Measurements from ENCODE around the gene ERMP1. TPM values are rescaled to one million over a fixed set of nuclear protein-coding genes. Genes with fewer than 3 reads are reported as not detected.

The ERMP1 gene
- total RNA-seq, 1 donor from 2014 or later, result 7.3 TPM

DNA sequence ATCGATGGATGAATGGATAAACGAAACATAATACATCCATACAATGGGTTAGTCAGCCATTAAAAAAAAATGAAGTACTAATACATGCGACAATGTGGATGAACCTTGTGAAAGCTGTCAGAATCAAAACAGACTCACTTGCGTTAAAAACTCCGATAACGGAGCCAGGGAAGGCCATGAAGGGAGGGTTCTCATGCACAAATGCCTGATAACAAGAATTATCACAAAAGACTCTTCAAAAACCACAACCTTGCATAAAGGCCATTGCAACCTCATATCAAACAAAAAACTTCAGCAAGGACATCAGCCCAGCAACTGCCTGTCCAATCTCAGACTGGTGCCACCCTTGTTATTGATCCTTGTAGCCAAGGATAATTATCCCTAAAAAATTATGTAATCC is 13.7 kb downstream of the ERMP1 start:
- CTCF ChIA-PET, result no interaction called here
- ATAC-seq (ENCODE audit: low read depth), result no peak
- Mint-ChIP-seq H3K4me3 (no peak overlapping the region), H3K4me1 (no peaks in the 10 kb centered on the region), H3K27me3 (no peaks in the 10 kb centered on the region), H3K36me3 (ENCODE audit: low read depth) (peaks cover 43% of the 10 kb centered on the region), H3K9me3 (no peaks in the 10 kb centered on the region), H3K27ac (no peak overlapping the region)
- intact Hi-C loops (cut with micrococcal nuclease), result no loop called here
- no peak for DNase-seq
- TF ChIP-seq, protein P1, sequence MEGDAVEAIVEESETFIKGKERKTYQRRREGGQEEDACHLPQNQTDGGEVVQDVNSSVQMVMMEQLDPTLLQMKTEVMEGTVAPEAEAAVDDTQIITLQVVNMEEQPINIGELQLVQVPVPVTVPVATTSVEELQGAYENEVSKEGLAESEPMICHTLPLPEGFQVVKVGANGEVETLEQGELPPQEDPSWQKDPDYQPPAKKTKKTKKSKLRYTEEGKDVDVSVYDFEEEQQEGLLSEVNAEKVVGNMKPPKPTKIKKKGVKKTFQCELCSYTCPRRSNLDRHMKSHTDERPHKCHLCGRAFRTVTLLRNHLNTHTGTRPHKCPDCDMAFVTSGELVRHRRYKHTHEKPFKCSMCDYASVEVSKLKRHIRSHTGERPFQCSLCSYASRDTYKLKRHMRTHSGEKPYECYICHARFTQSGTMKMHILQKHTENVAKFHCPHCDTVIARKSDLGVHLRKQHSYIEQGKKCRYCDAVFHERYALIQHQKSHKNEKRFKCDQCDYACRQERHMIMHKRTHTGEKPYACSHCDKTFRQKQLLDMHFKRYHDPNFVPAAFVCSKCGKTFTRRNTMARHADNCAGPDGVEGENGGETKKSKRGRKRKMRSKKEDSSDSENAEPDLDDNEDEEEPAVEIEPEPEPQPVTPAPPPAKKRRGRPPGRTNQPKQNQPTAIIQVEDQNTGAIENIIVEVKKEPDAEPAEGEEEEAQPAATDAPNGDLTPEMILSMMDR (IDR thresholded peaks at IDR 0.05), result no peak
- POLR2A ChIA-PET, result no interaction called here

DNA sequence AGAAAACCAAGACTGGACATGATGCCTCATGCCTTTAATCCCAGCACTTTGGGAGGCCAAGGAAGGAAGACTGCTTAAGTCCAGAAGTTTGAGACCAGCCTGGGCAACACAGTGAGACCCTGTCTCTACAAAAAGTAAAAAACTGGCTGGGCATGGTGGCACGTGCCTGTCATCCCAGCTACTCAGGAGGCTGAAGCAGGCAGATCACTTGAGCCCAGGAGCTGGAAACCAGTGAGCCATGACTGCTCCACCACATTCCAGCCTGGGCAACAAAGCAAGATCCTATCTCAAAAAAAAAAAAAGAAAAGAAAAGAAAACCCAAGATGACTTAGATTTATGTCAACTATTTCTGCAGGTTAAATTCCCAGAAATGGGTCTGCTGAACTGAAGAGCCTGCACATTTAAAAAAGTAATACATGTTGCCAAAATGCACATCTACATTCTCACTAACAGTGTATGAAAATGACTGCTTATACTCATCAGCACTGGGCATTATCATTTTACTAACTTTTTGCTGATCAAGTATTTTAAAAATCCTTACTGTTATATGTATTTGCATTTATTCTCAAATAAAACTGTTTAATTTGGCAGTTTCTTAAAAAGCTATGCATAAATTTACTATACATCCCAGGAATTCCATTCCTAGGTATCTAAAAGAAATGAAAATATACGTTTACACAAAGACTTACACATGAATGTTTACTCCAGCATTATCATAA is 14.3 kb downstream of the ERMP1 start:
- H3K27me3 Mint-ChIP-seq, result no peaks in the 10 kb centered on the region
- POLR2A ChIA-PET, result no interaction called here
- intact Hi-C loops (cut with micrococcal nuclease), result no loop called here
- ATAC-seq (ENCODE audit: low read depth) (no peak), DNase-seq (no peak)
- H3K9me3 Mint-ChIP-seq, result no peaks in the 10 kb centered on the region
- CTCF ChIA-PET, result no interaction called here
- H3K27ac Mint-ChIP-seq, result no peak overlapping the region
- TF ChIP-seq, protein P1 (IDR thresholded peaks at IDR 0.05), result no peak
- peaks cover 43% of the 10 kb centered on the region for H3K36me3 Mint-ChIP-seq (ENCODE audit: low read depth)
- no peak overlapping the region for H3K4me3 Mint-ChIP-seq
- H3K4me1 Mint-ChIP-seq, result no peaks in the 10 kb centered on the region

DNA sequence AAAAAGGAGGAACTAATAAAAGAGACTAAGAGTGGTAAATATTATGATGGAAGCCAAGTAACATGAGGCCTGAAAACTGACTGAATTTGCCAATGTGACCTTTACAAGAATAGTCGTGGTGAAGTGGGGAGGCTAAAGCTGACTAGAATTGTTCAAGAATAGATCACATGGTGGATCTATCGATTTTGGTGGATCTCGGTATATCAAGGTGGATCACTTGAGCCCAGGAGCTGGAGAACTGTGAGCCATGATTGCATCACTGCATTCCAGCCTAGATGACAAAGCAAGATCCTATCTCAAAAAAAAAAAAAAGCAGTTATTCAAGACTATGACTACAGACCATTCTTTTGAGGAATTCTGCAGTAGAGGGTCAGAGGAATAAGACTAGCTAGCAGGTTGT is 15.1 kb downstream of the ERMP1 start:
- no peak for ATAC-seq (ENCODE audit: low read depth)
- DNase-seq, result no peak
- H3K36me3 Mint-ChIP-seq (ENCODE audit: low read depth), result peaks cover 41% of the 10 kb centered on the region
- no peak overlapping the region for H3K4me3 Mint-ChIP-seq
- no peaks in the 10 kb centered on the region for H3K27me3 Mint-ChIP-seq
- ChIA-PET POLR2A (no interaction called here), CTCF (no interaction called here)
- no peak overlapping the region for H3K27ac Mint-ChIP-seq
- H3K4me1 Mint-ChIP-seq, result no peaks in the 10 kb centered on the region
- TF ChIP-seq, protein P1 (IDR thresholded peaks at IDR 0.05), result no peak
- H3K9me3 Mint-ChIP-seq, result no peaks in the 10 kb centered on the region
- intact Hi-C loops (cut with micrococcal nuclease), result no loop called here

DNA sequence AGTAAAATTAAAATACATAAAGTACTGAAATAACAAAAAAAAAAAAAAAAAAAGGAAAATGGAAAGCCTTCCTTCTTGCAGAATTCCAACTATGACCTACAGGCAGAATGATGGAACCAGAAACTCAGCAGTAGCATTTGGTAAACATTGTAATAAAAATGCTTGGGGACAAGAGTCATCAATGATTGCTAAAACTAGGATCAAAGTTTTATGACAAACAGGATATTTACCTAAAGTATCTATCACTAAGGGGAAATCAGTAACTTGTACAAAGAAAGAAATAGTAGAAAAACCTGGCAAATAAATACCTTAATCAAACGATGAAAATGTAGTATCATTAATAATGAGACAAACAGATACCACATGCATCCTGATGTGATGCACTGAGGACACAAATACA is 17.5 kb downstream of the ERMP1 start:
- no peak for DNase-seq
- POLR2A ChIA-PET, result no interaction called here
- intact Hi-C loops (cut with micrococcal nuclease), result no loop called here

DNA sequence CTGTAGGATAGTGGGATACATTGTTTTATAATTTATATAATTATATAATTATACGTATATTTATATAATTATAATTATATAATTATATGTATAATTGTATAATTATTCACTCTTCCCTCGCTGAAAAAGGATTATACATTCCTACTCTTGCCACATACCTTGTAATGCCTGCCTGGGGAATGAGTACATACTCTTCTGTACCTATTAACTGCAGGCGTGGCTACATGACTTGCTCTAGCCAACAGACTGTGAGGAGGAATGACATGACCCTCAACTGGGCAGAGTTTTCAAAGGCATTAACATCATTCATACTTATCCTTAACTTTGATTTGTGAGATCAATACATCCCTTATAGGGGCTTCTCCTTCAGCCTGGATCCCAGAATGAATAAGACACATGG is 19.1 kb downstream of the ERMP1 start:
- POLR2A ChIA-PET, result no interaction called here
- intact Hi-C loops (cut with micrococcal nuclease), result no loop called here
- TF ChIP-seq, protein P1 (IDR thresholded peaks at IDR 0.05), result no peak

More for the DNA sequence above, 17.5 kb downstream of the ERMP1 start:
- no peaks in the 10 kb centered on the region for H3K9me3 Mint-ChIP-seq
- TF ChIP-seq, protein P1 (IDR thresholded peaks at IDR 0.05), result no peak
- H3K4me1 Mint-ChIP-seq, result no peaks in the 10 kb centered on the region
- no peak overlapping the region for H3K27ac Mint-ChIP-seq
- H3K27me3 Mint-ChIP-seq, result no peaks in the 10 kb centered on the region
- no peak for ATAC-seq (ENCODE audit: low read depth)
- H3K36me3 Mint-ChIP-seq (ENCODE audit: low read depth), result peaks cover 49% of the 10 kb centered on the region
- H3K4me3 Mint-ChIP-seq, result no peak overlapping the region
- CTCF ChIA-PET, result no interaction called here

More for the DNA sequence above, 19.1 kb downstream of the ERMP1 start:
- Mint-ChIP-seq H3K27ac (no peak overlapping the region), H3K4me3 (no peak overlapping the region), H3K4me1 (no peaks in the 10 kb centered on the region), H3K36me3 (ENCODE audit: low read depth) (peaks cover 55% of the 10 kb centered on the region), H3K27me3 (no peaks in the 10 kb centered on the region), H3K9me3 (no peaks in the 10 kb centered on the region)
- ATAC-seq (ENCODE audit: low read depth) (no peak), DNase-seq (no peak)
- CTCF ChIA-PET, result no interaction called here
